GM21381 (cell line): ENCODE measurements around the gene OLFML2A.
"Not testable (repeated sequence)": the region's sequence is repeated elsewhere in the genome, so short reads cannot be mapped to it uniquely, and the experiment has no call there.

Source experiments
- ATAC-seq: cut with Tn5 transposase; IDR thresholded peaks from one replicate; pipeline ENCODE4 v1.9.1; 2021; ENCODE audit warnings: mild to moderate bottlenecking, moderate library complexity; ENCODE audit not compliant: unreplicated experiment

The OLFML2A gene

GRCh38 chr9:124760719-124761118 lies 16.2 kb upstream of the OLFML2A start:
- ATAC-seq = no peak

DNA sequence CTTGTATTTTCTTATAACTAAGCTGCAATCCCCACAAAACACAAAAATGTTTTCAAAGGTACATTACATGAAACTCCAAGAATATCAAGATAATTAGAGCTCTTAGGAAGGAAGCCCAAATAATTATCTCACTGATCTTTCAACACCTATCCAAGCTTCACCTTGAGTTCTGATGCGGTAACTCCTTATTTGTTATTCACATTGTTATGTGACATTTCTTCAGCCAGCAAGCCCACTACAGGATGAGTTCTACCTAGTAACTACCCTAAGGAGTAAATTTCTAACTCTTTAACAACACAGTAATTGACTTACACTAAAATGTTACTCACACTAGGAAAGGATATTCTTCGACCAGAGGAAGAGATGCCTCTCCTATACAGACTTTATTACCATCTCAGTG lies 15.7 kb upstream of the OLFML2A start:
- no peak for ATAC-seq

DNA sequence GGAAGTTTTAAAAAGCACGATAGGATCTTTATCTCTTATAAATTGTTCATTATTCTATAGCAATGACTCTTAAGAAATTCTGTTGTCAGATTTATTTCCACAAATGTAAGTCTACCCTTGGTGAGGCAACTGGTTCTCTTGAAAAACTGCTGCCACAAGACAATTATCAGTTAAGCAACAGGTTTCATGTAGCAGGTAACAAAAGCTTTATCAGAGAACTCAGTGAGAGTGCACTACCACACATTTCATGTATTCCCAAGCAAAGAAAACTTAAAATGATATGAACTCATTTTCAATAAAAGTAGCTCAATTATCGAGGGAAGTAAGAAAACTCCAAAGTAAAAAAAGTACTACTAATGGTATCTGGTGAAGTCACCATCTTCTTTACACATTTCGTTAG lies 15.2 kb upstream of the OLFML2A start:
- ATAC-seq = no peak

DNA sequence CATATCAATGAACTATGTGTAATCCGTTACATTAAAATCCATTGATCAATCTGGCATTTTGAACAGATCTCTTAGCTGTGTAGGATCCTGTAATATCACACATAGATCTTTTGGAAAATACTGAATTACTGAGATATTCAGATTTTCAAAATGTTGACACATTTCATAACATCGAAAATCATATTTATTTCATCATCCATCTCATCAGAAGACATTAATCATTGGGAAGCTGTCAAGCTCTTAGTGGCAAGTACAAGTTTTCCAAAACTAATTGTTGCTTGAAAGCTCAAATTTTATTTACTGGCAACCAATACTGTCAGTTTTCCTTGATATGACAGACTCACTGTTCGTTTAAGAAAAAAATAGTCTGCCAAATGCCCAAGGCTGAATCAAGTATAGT lies 14.3 kb upstream of the OLFML2A start:
- no peak for ATAC-seq

DNA sequence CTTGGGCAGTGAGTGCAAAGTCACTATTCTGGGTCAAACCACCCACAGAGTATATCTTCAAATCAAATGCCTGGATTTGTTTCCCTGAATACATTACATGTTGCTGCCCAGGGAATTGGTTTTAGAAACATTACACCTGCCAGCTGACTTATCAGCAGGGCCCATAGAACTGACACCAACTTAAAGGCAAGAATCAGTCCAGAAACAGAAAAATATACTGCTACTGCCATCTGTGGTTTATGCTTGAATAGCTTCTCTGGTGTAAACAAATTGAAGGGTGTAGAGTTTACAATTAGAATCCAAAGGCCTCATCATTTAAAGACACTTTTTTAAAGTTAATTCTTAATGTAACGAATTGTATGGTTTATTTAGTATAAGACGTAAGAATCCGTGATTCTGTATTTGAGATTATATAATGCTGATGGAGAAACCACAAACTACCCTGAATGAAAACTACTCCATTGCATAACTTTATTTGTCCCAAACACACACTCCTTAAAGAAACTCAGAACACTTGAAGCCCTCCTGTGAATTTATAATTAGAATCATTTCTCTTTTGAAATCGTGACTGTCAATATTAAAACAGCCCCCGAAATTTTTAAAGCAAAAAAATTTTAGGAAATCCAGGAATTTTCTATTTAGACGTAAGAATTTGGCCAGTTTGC lies 12.0 kb upstream of the OLFML2A start:
- no peak for ATAC-seq

DNA sequence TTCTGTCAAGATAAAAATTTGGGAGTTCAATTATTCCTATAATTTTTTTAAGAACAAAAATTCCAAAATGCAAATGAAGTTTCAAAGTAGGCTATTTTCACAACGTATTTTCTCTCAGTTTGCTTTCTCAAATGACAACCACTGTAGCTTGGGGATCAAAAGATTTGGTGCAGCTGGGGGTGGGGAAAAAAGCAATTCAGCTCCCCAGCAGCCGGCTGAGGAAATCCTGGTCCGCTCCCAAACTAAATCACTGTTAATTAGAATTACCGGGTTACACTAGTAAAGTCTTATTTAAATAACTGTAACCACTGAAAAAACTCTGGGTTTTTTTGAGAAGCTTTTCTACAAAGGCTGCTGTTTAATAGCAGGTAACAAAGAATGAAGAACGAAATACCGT lies 11.5 kb upstream of the OLFML2A start:
- ATAC-seq = no peak

GRCh38 chr9:124766326-124766725 lies 10.6 kb upstream of the OLFML2A start:
- ATAC-seq = no peak

GRCh38 chr9:124766815-124767554 lies 9.9 kb upstream of the OLFML2A start:
- no peak for ATAC-seq

DNA sequence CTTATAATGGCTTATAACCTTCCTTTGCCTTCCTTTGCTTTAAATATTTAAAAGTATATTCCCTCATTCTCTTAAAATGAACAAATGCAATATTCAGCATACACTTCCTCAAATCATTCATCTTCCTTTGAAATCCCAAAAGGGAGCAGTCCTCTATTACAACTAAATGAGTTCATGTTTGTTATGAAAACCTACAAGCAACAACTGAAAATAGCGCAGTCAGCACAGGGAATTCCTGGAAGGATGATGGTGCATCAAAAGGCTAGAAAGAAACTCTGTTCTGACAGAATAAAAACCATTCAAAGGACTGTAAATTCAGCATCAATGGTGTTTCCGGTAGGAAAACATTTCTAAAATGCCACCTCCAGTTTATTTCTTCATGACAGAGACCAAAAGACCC lies 9.1 kb upstream of the OLFML2A start:
- no peak for ATAC-seq

GRCh38 chr9:124768334-124768733 lies 8.6 kb upstream of the OLFML2A start:
- no peak for ATAC-seq

DNA sequence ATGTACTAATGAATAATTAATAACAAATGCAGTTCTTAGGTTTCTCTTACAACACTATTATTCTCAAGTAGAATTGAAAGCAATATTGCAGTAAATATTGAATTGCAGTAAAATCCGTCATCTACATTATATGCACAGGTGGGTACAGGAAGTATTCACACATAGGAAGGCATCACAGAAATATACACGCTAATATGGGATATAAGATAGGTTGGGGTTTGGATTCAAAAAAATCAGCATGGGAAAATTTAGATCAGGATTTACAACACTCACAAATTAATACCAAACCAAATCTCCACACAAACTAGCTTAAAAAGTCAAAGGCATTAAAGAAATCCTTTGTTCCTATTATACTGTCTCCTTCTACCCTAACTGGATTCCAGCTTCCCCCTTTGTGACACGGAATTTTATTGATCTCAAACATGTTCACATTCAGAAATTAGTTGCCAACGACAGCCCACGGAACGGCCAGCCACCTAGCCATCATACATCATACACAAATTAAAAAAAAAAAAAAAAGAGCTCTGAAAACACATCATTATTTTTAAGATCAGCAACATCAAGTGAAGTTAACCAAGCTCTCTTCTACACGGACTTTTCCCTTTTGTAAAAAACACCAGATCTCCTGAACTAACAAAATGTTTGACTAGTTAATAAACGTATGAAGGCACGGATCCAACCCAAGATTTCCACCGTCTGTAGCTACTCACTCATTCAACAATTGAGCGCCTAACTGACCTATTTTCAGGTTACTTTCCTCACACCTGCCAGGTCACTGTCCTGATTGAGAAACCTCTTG lies 8.0 kb upstream of the OLFML2A start:
- no peak for ATAC-seq

DNA sequence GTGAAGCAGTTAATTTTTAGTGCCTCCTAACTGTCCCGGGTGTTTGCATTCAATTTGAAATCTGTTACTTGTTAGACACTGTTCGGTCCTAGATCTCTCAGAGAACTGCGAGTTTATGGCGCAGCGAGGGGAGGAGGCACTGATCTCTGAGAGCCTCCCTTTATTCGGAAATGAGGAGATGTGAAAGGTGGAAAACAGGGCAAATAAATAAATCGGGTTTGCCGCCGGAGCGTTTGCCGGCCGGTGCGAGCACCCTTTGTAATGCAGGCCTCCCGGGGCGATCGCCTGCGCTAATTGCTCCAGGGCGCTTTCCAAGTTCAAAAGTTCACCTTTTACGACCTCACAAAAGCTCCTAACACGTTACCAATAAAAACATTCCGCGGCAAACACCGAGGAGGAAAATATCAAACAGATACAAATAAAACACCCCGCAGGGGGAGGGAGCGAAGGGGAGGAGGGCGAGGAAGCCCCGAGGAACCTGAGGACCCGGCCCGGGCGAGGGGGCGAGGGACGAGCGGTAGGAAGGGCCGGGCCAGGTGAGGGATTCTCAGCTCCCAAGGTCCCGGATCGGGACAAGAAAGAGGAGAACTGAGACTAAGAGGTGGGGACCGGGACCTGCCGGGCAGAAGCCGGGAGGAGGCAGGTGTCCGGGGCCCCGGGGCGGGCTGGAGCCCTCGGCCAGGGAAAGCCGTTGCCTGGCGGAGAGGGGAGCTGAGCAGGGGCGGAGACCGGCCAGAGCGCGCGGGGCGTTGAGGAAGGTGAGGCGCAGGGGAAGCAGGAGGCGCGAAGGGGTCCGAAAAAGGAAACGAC lies 7.2 kb upstream of the OLFML2A start:
- ATAC-seq = no peak

GRCh38 chr9:124770359-124771020 lies 6.4 kb upstream of the OLFML2A start:
- no peak for ATAC-seq

DNA sequence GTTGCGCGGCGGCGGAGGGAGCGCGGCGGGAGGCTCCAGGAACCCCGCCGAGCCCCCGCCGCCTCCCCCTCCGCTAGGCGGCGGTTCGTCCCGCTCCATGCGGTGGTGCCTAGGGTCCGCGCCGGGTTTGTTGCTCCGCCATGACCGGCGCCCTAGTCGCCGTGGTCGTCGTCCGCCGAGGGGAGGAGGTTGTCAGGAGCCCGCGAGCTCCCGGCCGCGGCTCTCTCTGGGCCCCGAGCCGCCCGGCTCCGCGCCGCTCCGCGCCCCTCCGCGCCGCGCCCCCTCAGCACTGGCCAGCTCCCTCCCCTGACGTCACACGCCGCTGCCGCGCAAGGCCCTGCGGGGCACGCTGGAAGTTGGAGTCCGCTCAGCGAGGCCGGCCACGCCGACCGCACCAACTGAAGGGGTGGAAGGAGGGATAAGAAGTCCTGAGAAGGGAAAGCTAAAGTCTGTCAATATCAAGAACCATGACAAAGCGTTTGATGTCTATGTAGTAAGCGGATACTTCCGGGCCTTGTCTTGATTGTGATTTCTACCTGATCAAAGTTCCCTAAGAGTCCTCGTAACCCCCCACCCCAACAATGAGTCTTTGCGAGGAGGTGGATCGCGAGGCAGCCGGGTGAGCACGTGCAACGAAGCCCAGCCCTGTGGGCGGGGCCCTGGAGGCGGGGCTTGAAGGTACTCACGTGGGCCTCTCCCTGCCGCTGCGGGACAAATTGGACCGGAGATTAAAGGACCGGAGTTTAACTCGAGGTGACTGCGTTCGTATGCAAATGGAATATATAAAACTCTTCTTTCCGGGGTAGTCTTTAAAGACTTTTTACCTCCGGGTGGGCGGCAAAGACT lies 5.7 kb upstream of the OLFML2A start, which contains the start of gene NR6A1:
Gene NR6A1, minus strand, starts transcription at position 291 of the 846 bp plus-strand sequence.
- ATAC-seq = peak; percentile 88

- no peak for ATAC-seq
Measured at GRCh38 chr9:124771867-124772679, 4.9 kb upstream of the OLFML2A start.

GRCh38 chr9:124772877-124773276 lies 4.1 kb upstream of the OLFML2A start:
- ATAC-seq = not testable (repeated sequence)

GRCh38 chr9:124773473-124774128 lies 3.3 kb upstream of the OLFML2A start:
- no peak for ATAC-seq
